8988T (cell line): Measurements from ENCODE around the gene BCL7A.
A peak's percentile ranks its signal among the peaks of the same experiment; 100 is the strongest.
"Not testable (repeated sequence)": the region's sequence is repeated elsewhere in the genome, so short reads cannot be mapped to it uniquely, and the experiment has no call there.

Experiments used
- DNase-seq: peaks from one replicate; pipeline ENCODE4 v3.0.0; 2011

BCL7A gene

GRCh38 chr12:122028165-122028904 is 6.7 kb downstream of the BCL7A start:
- no peak for DNase-seq

GRCh38 chr12:122028905-122029560 is 7.3 kb downstream of the BCL7A start:
- no peak for DNase-seq

- DNase-seq: no peak
Observed at GRCh38 chr12:122029620-122030423, 8.1 kb downstream of the BCL7A start.

GRCh38 chr12:122030424-122031035 is 8.8 kb downstream of the BCL7A start:
- DNase-seq: no peak

GRCh38 chr12:122031342-122032216 is 9.9 kb downstream of the BCL7A start:
- DNase-seq: peak; percentile 77

- no peak for DNase-seq
Observed at GRCh38 chr12:122032580-122032979, 10.9 kb downstream of the BCL7A start.

- DNase-seq: no peak
Observed at GRCh38 chr12:122035292-122035691, 13.6 kb downstream of the BCL7A start.

- no peak for DNase-seq
Observed at GRCh38 chr12:122036153-122036552, 14.5 kb downstream of the BCL7A start.

GRCh38 chr12:122040579-122041386 is 19.1 kb downstream of the BCL7A start:
- DNase-seq: no peak

- not testable (repeated sequence) for DNase-seq
Observed at GRCh38 chr12:122041458-122041857, 19.8 kb downstream of the BCL7A start.

- no peak for DNase-seq
Observed at GRCh38 chr12:122042910-122043309, 21.2 kb downstream of the BCL7A start.

- DNase-seq: no peak
Observed at GRCh38 chr12:122043476-122043875, 21.8 kb downstream of the BCL7A start.

- no peak for DNase-seq
Observed at GRCh38 chr12:122045262-122045661, 23.6 kb downstream of the BCL7A start.

GRCh38 chr12:122046145-122046544 is 24.5 kb downstream of the BCL7A start:
- DNase-seq: no peak

- no peak for DNase-seq
Observed at GRCh38 chr12:122048151-122048550, 26.5 kb downstream of the BCL7A start.

GRCh38 chr12:122049827-122050226 is 28.1 kb downstream of the BCL7A start:
- no peak for DNase-seq

- no peak for DNase-seq
Observed at GRCh38 chr12:122050706-122051105, 29.0 kb downstream of the BCL7A start.

- DNase-seq: no peak
Observed at GRCh38 chr12:122051231-122051876, 29.7 kb downstream of the BCL7A start.

- DNase-seq: no peak
Observed at GRCh38 chr12:122052285-122052684, 30.6 kb downstream of the BCL7A start.

- no peak for DNase-seq
Observed at GRCh38 chr12:122054842-122055520, 33.3 kb downstream of the BCL7A start.
